ENCODE data around the gene CENPM. TPM values are rescaled to one million over a fixed set of nuclear protein-coding genes. Genes with fewer than 3 reads are reported as not detected.

The CENPM gene
- polyA plus RNA-seq, 1 donor from 2014 or later = 2.1 TPM

GRCh38 chr22:41917375-41917902 lies 29.5 kb downstream of the CENPM start:
- H4K20me1 ChIP-seq (ENCODE audit: insufficient read depth) = no peaks in the 10 kb centered on the region
- no peak for TF ChIP-seq SMC3 (conservative IDR thresholded peaks at IDR 0.05; ENCODE audit: poor library complexity)
- TF ChIP-seq RAD21 (conservative IDR thresholded peaks at IDR 0.05) = no peak
- no peak for TF ChIP-seq EP300 (conservative IDR thresholded peaks at IDR 0.05; ENCODE audit: poor library complexity, severe bottlenecking)
- no peak for TF ChIP-seq MXI1 (conservative IDR thresholded peaks at IDR 0.05; ENCODE audit: poor library complexity, severe bottlenecking)
- no peak for TF ChIP-seq TAF1 (IDR thresholded peaks at IDR 0.05; ENCODE audit: low read depth)
- no peak for TF ChIP-seq CTCF (IDR thresholded peaks at IDR 0.05; ENCODE audit: poor library complexity, severe bottlenecking)
- TF ChIP-seq REST (IDR thresholded peaks at IDR 0.05; ENCODE audit: borderline replicate concordance) = no peak
- TF ChIP-seq EZH2 (IDR thresholded peaks at IDR 0.05; ENCODE audit: borderline replicate concordance, insufficient read depth, low read length, poor library complexity, severe bottlenecking) = no peak
- no peak for TF ChIP-seq POLR2AphosphoS5 (IDR thresholded peaks at IDR 0.05)
- no peaks in the 10 kb centered on the region for H3K9me3 ChIP-seq (ENCODE audit: low read length)
- H2AFZ ChIP-seq (ENCODE audit: low read depth, low read length) = no peak overlapping the region
- H3F3A ChIP-seq (ENCODE audit: insufficient read depth, low read length, poor library complexity, severe bottlenecking) = no peaks in the 10 kb centered on the region
- no peaks in the 10 kb centered on the region for H3K36me3 ChIP-seq (ENCODE audit: insufficient read depth, low read length)
- H3K9ac ChIP-seq (ENCODE audit: low read length) = no peak overlapping the region
- H3K9me2 ChIP-seq (ENCODE audit: insufficient read depth, low read length) = no peaks in the 10 kb centered on the region
- H3K79me2 ChIP-seq (replicated peaks; ENCODE audit: insufficient read depth, low read length) = no peaks in the 10 kb centered on the region
- H3K4me3 ChIP-seq (ENCODE audit: low read length) = no peak overlapping the region
- no peak overlapping the region for H3K27ac ChIP-seq (ENCODE audit: low read length)
- H3K27me3 ChIP-seq (ENCODE audit: insufficient read depth, low read depth, low read length) = peaks cover 78% of the 10 kb centered on the region
- no peak overlapping the region for H3K4me2 ChIP-seq (ENCODE audit: low read length)

GRCh38 chr22:41916745-41917358 lies 30.1 kb downstream of the CENPM start:
- Histone ChIP-seq H4K20me1 (ENCODE audit: insufficient read depth) (no peaks in the 10 kb centered on the region), H3K4me2 (ENCODE audit: low read length) (no peak overlapping the region), H3K36me3 (ENCODE audit: insufficient read depth, low read length) (no peaks in the 10 kb centered on the region), H2AFZ (ENCODE audit: low read depth, low read length) (no peak overlapping the region), H3K9ac (ENCODE audit: low read length) (no peak overlapping the region), H3K9me2 (ENCODE audit: insufficient read depth, low read length) (no peaks in the 10 kb centered on the region), H3K9me3 (ENCODE audit: low read length) (no peaks in the 10 kb centered on the region), H3F3A (ENCODE audit: insufficient read depth, low read length, poor library complexity, severe bottlenecking) (no peaks in the 10 kb centered on the region), H3K79me2 (replicated peaks; ENCODE audit: insufficient read depth, low read length) (no peaks in the 10 kb centered on the region), H3K4me3 (ENCODE audit: low read length) (no peak overlapping the region), H3K27me3 (ENCODE audit: insufficient read depth, low read depth, low read length) (peaks cover 84% of the 10 kb centered on the region), H3K27ac (ENCODE audit: low read length) (no peak overlapping the region)
- TF ChIP-seq EP300 (conservative IDR thresholded peaks at IDR 0.05; ENCODE audit: poor library complexity, severe bottlenecking) (no peak), POLR2AphosphoS5 (IDR thresholded peaks at IDR 0.05) (no peak), TAF1 (IDR thresholded peaks at IDR 0.05; ENCODE audit: low read depth) (no peak), RAD21 (conservative IDR thresholded peaks at IDR 0.05) (no peak), MXI1 (conservative IDR thresholded peaks at IDR 0.05; ENCODE audit: poor library complexity, severe bottlenecking) (no peak), REST (IDR thresholded peaks at IDR 0.05; ENCODE audit: borderline replicate concordance) (no peak), EZH2 (IDR thresholded peaks at IDR 0.05; ENCODE audit: borderline replicate concordance, insufficient read depth, low read length, poor library complexity, severe bottlenecking) (no peak), CTCF (IDR thresholded peaks at IDR 0.05; ENCODE audit: poor library complexity, severe bottlenecking) (no peak), SMC3 (conservative IDR thresholded peaks at IDR 0.05; ENCODE audit: poor library complexity) (no peak)

Measured in neural cell (in vitro differentiated cells).